Measurements from ENCODE around the gene ZNF341.

- TF ChIP-seq TAF1 (IDR thresholded peaks at IDR 0.05; ENCODE audit: borderline replicate concordance, low read depth, low read length) (no peak), POLR2A (IDR thresholded peaks at IDR 0.05; ENCODE audit: low read depth, low read length) (no peak)
Measured at GRCh38 chr20:33739493-33739892, 7.7 kb downstream of the ZNF341 start.

Measured in GM12892 (cell line).